DND-41 (cell line): ENCODE results near the gene MYH9.

Experiments
- CTCF ChIP-seq: IDR thresholded peaks from 2 replicates; pipeline ENCODE4 v1.5.1; 2012; ENCODE audit warnings: borderline replicate concordance, low read length, moderate library complexity, mild to moderate bottlenecking; ENCODE audit not compliant: poor library complexity, severe bottlenecking; ENCODE audit errors: extremely low read depth
- EZH2 ChIP-seq: IDR thresholded peaks from 3 replicates; pipeline ENCODE4 v1.6.1; 2012; ENCODE audit warnings: borderline replicate concordance, low read depth, mild to moderate bottlenecking, moderate library complexity, low read length, inconsistent platforms; ENCODE audit not compliant: severe bottlenecking

- TF ChIP-seq CTCF (no peak), EZH2 (no peak)
Measured at GRCh38 chr22:36298118-36298517, 89.6 kb downstream of the MYH9 start.
